HTERT RPE-1 (cell line): ENCODE data around the gene AFG3L2.

Source experiments
- in situ Hi-C: fragments of 300-500 bp; cut with MboI; formaldehyde crosslinking; loops from 4 replicates; pipeline ENCODE4 v1.14.3; 2020; ENCODE audit warnings: low sequenced_read_pairs

The AFG3L2 gene

GRCh38 chr18:12397793-12398192 is 20.8 kb upstream of the AFG3L2 start:
- in situ Hi-C loops: loop anchor here (25.0 kb wide), 1 partner anchor 265 kb away; the partner anchor contains the start of gene SPIRE1

- in situ Hi-C loops: loop anchor here (25.0 kb wide), 1 partner anchor 265 kb away; the partner anchor contains the start of gene SPIRE1
Observed at GRCh38 chr18:12397254-12397653, 20.2 kb upstream of the AFG3L2 start.

- in situ Hi-C loops: loop anchor here (25.0 kb wide), 1 partner anchor 268 kb away; the partner anchor contains the start of gene SPIRE1
Observed at GRCh38 chr18:12394428-12394827, 17.4 kb upstream of the AFG3L2 start.

GRCh38 chr18:12393998-12394397 is 17.0 kb upstream of the AFG3L2 start:
- in situ Hi-C loops: loop anchor here (25.0 kb wide), 1 partner anchor 268 kb away; the partner anchor contains the start of gene SPIRE1

- in situ Hi-C loops: loop anchor here (25.0 kb wide), 1 partner anchor 269 kb away; the partner anchor contains the start of gene SPIRE1
Observed at GRCh38 chr18:12393510-12393909, 16.5 kb upstream of the AFG3L2 start.

- in situ Hi-C loops: loop anchor here (25.0 kb wide), 1 partner anchor 271 kb away; the partner anchor contains the start of gene SPIRE1
Observed at GRCh38 chr18:12391487-12392165, 14.6 kb upstream of the AFG3L2 start.

- in situ Hi-C loops: loop anchor here (25.0 kb wide), 1 partner anchor 274 kb away; the partner anchor contains the start of gene SPIRE1
Observed at GRCh38 chr18:12388442-12388841, 11.4 kb upstream of the AFG3L2 start.

- in situ Hi-C loops: loop anchor here (25.0 kb wide), 1 partner anchor 278 kb away; the partner anchor contains the start of gene SPIRE1
Observed at GRCh38 chr18:12384261-12384660, 7.2 kb upstream of the AFG3L2 start.

GRCh38 chr18:12383759-12384158 is 6.7 kb upstream of the AFG3L2 start:
- in situ Hi-C loops: loop anchor here (25.0 kb wide), 1 partner anchor 279 kb away; the partner anchor contains the start of gene SPIRE1

- in situ Hi-C loops: loop anchor here (25.0 kb wide), 1 partner anchor 280 kb away; the partner anchor contains the start of gene SPIRE1
Observed at GRCh38 chr18:12382221-12382814, 5.3 kb upstream of the AFG3L2 start.

GRCh38 chr18:12378198-12378558 is 1.2 kb upstream of the AFG3L2 start:
- in situ Hi-C loops: loop anchor here (25.0 kb wide), 1 partner anchor 284 kb away; the partner anchor contains the start of gene SPIRE1

- in situ Hi-C loops: loop anchor here (25.0 kb wide), 1 partner anchor 285 kb away; the partner anchor contains the start of gene SPIRE1
Observed at GRCh38 chr18:12377556-12378197, 650 bp upstream of the AFG3L2 start.

- in situ Hi-C loops: loop anchor here (25.0 kb wide), 1 partner anchor 286 kb away; the partner anchor contains the start of gene SPIRE1
Observed at GRCh38 chr18:12376034-12376753, 833 bp downstream of the AFG3L2 start.

GRCh38 chr18:12374401-12374800 is 2.6 kb downstream of the AFG3L2 start:
- in situ Hi-C loops: no loop called here

- in situ Hi-C loops: no loop called here
Observed at GRCh38 chr18:12373771-12374116, 3.3 kb downstream of the AFG3L2 start.

GRCh38 chr18:12373116-12373770 is 3.8 kb downstream of the AFG3L2 start:
- in situ Hi-C loops: no loop called here

- in situ Hi-C loops: no loop called here
Observed at GRCh38 chr18:12372406-12372805, 4.6 kb downstream of the AFG3L2 start.

- in situ Hi-C loops: no loop called here
Observed at GRCh38 chr18:12371590-12371989, 5.4 kb downstream of the AFG3L2 start.

GRCh38 chr18:12369211-12369610 is 7.8 kb downstream of the AFG3L2 start:
- in situ Hi-C loops: no loop called here

GRCh38 chr18:12366784-12367183 is 10.2 kb downstream of the AFG3L2 start:
- in situ Hi-C loops: no loop called here
